ENCODE data around the gene PCDHGA6. TPM values are rescaled to one million over a fixed set of nuclear protein-coding genes. Genes with fewer than 3 reads are reported as not detected.
"Not testable (repeated sequence)": the region's sequence is repeated elsewhere in the genome, so short reads cannot be mapped to it uniquely, and the experiment has no call there.

The PCDHGA6 gene
- total RNA-seq, 4 donors from 2014 or later, result 2.4 to 7.5 (median 3.7) TPM

- Histone ChIP-seq H3K4me1 (no peaks in the 10 kb centered on the region), H3K9me3 (peaks cover 54 to 84% of the 10 kb centered on the region in 2 donors), H3K36me3 (no peaks in the 10 kb centered on the region), H3K27me3 (peaks cover 13% of the 10 kb centered on the region), H3K4me3 (peak within 1 kb of the TSS in 1 of 4 donors; percentile 21), H3K27ac (no peak within 1 kb of the TSS)
- no peak for TF ChIP-seq POLR2AphosphoS5 (IDR thresholded peaks at IDR 0.05)
- TF ChIP-seq EP300 (IDR thresholded peaks at IDR 0.05; ENCODE audit: low read depth), result no peak
- no peak for TF ChIP-seq CTCF (IDR thresholded peaks at IDR 0.05)
- TF ChIP-seq POLR2A (IDR thresholded peaks at IDR 0.05), result no peak
- 9 to 32% methylated on average over 7 to 37 of the region's 37 CpGs for WGBS, 2 donors (ENCODE audit: low coverage in 1 of 2)
- intact Hi-C loops (cut with DNase I; ENCODE audit: low total_unique reads), result no loop called here
- in situ Hi-C loops (cut with MboI; ENCODE audit: low pct_ligation_motif_present in 1 of 4, low pct_unique_long_range_greater_than_20kb in 1 of 4, low sequenced_read_pairs in 3 of 4), result loop anchor here in 1 of 4 donors (25.0 kb wide), 1 partner anchor 170 kb away; the partner anchor contains the start of genes PCDHB12, PCDHB13 and PCDHB14
- DNase-seq, result no peak
These were observed 9.0 kb downstream of the PCDHGA6 start, which contains the start of gene PCDHGA7 for GRCh38 chr5:141382469-141383294. Gene PCDHGA7 (plus strand): TSS chr5:141382742. CDS start chr5:141382900, 158 bp downstream.

GRCh38 chr5:141383345-141383744, 9.7 kb downstream of the PCDHGA6 start:
- 50 to 67% methylated on average over 8 to 21 of the region's 21 CpGs for WGBS, 2 donors (ENCODE audit: low coverage in 1 of 2)
- no peak overlapping the region for H3K4me3 ChIP-seq

GRCh38 chr5:141384471-141385267, 11.0 kb downstream of the PCDHGA6 start:
- in situ Hi-C loops (cut with MboI; ENCODE audit: low pct_ligation_motif_present in 1 of 4, low pct_unique_long_range_greater_than_20kb in 1 of 4, low sequenced_read_pairs in 3 of 4), result loop anchor here in 1 of 4 donors (25.0 kb wide), 1 partner anchor 172 kb away; the partner anchor contains the start of genes PCDHB12, PCDHB13 and PCDHB14

More at GRCh38 chr5:141383345-141383744, 9.7 kb downstream of the PCDHGA6 start:
- intact Hi-C loops (cut with DNase I; ENCODE audit: low total_unique reads) (no loop called here), in situ Hi-C loops (cut with MboI; ENCODE audit: low pct_ligation_motif_present in 1 of 4, low pct_unique_long_range_greater_than_20kb in 1 of 4, low sequenced_read_pairs in 3 of 4) (loop anchor here in 1 of 4 donors (25.0 kb wide), 1 partner anchor 171 kb away; the partner anchor contains the start of genes PCDHB12, PCDHB13 and PCDHB14)
- peaks cover 51 to 79% of the 10 kb centered on the region in 2 donors for H3K9me3 ChIP-seq
- no peaks in the 10 kb centered on the region for H3K36me3 ChIP-seq
- TF ChIP-seq CTCF (IDR thresholded peaks at IDR 0.05) (no peak), POLR2AphosphoS5 (IDR thresholded peaks at IDR 0.05) (no peak), POLR2A (IDR thresholded peaks at IDR 0.05) (no peak), EP300 (IDR thresholded peaks at IDR 0.05; ENCODE audit: low read depth) (no peak)
- no peak for DNase-seq
- H3K27ac ChIP-seq, result no peak overlapping the region
- peaks cover 13% of the 10 kb centered on the region for H3K27me3 ChIP-seq
- no peaks in the 10 kb centered on the region for H3K4me1 ChIP-seq

GRCh38 chr5:141387557-141388311, 14.0 kb downstream of the PCDHGA6 start, which contains the start of gene PCDHGB4:
Gene PCDHGB4 (plus strand): TSS chr5:141387698. CDS start chr5:141387885, 187 bp downstream.
- TF ChIP-seq CTCF (IDR thresholded peaks at IDR 0.05), result peak in 1 of 5 experiments; percentile 6
- H3K36me3 ChIP-seq; H3K27me3 ChIP-seq; intact Hi-C loops (cut with DNase I; ENCODE audit: low total_unique reads); H3K27ac ChIP-seq; H3K4me1 ChIP-seq; DNase-seq: not testable (repeated sequence)
- 43 to 44% methylated on average over 10 to 23 of the region's 40 CpGs for WGBS, 2 donors (ENCODE audit: low coverage in 1 of 2)
- Histone ChIP-seq H3K9me3 (peaks cover 74 to 89% of the 10 kb centered on the region in 2 donors), H3K4me3 (peak within 1 kb of the TSS in 1 of 4 donors; percentile 21)
- in situ Hi-C loops (cut with MboI; ENCODE audit: low pct_ligation_motif_present in 1 of 4, low pct_unique_long_range_greater_than_20kb in 1 of 4, low sequenced_read_pairs in 3 of 4), result loop anchor here in 1 of 4 donors (25.0 kb wide), 1 partner anchor 175 kb away; the partner anchor contains the start of genes PCDHB12, PCDHB13 and PCDHB14

More at GRCh38 chr5:141384471-141385267, 11.0 kb downstream of the PCDHGA6 start:
- Histone ChIP-seq H3K27me3 (peaks cover 13% of the 10 kb centered on the region), H3K27ac (no peak overlapping the region), H3K36me3 (no peaks in the 10 kb centered on the region), H3K4me3 (no peak overlapping the region), H3K4me1 (no peaks in the 10 kb centered on the region), H3K9me3 (peaks cover 64 to 84% of the 10 kb centered on the region in 2 donors)
- 70 to 76% methylated on average over 2 to 42 of the region's 43 CpGs for WGBS, 2 donors (ENCODE audit: low coverage in 1 of 2)
- intact Hi-C loops (cut with DNase I; ENCODE audit: low total_unique reads), result no loop called here
- TF ChIP-seq EP300 (IDR thresholded peaks at IDR 0.05; ENCODE audit: low read depth), result no peak
- no peak for DNase-seq
